Measurements from ENCODE around the gene EBF3. TPM values are rescaled to one million over a fixed set of nuclear protein-coding genes. Genes with fewer than 3 reads are reported as not detected.

EBF3 gene
- total RNA-seq, 1 donor = 31.8 TPM

GRCh38 chr10:129961157-129961701 is 2.8 kb downstream of the EBF3 start:
- H3K27me3 ChIP-seq (ENCODE audit: insufficient read depth, low read length) = peaks cover 11% of the 10 kb centered on the region
- peak overlapping the region; percentile 72 for H3K4me2 ChIP-seq (ENCODE audit: insufficient read depth, low read length)
- peak overlapping the region; percentile 83 for H3K4me3 ChIP-seq (ENCODE audit: insufficient read depth, low read length)
- H3K9me3 ChIP-seq (ENCODE audit: low read depth, low read length) = no peaks in the 10 kb centered on the region
- no peak for TF ChIP-seq CTCF (IDR thresholded peaks at IDR 0.05; ENCODE audit: extremely low read depth, low read depth, low read length)
- peaks cover 77% of the 10 kb centered on the region for H3K79me2 ChIP-seq (ENCODE audit: insufficient read depth, low read length)
- H3K36me3 ChIP-seq (ENCODE audit: insufficient read depth, low read length) = peaks cover 16% of the 10 kb centered on the region
- H2AFZ ChIP-seq (ENCODE audit: low read length) = no peak overlapping the region
- H3K4me1 ChIP-seq (ENCODE audit: insufficient read depth, low read length) = peaks cover 26% of the 10 kb centered on the region
- peak overlapping the region; percentile 77 for H3K27ac ChIP-seq (ENCODE audit: low read depth, low read length)
- H4K20me1 ChIP-seq (ENCODE audit: insufficient read depth, low read length) = peaks cover 5% of the 10 kb centered on the region
- peak; percentile 86 for DNase-seq (ENCODE audit: insufficient read length, low spot score, missing footprints)

- peaks cover 83% of the 10 kb centered on the region for H3K79me2 ChIP-seq (ENCODE audit: insufficient read depth, low read length)
- peak overlapping the region; percentile 83 for H3K4me3 ChIP-seq (ENCODE audit: insufficient read depth, low read length)
- H3K36me3 ChIP-seq (ENCODE audit: insufficient read depth, low read length) = peaks cover 16% of the 10 kb centered on the region
- peak; percentile 91 for DNase-seq (ENCODE audit: insufficient read length, low spot score, missing footprints)
- peak overlapping the region; percentile 77 for H3K27ac ChIP-seq (ENCODE audit: low read depth, low read length)
- peaks cover 5% of the 10 kb centered on the region for H4K20me1 ChIP-seq (ENCODE audit: insufficient read depth, low read length)
- no peak for TF ChIP-seq CTCF (IDR thresholded peaks at IDR 0.05; ENCODE audit: extremely low read depth, low read depth, low read length)
- peaks cover 33% of the 10 kb centered on the region for H3K4me1 ChIP-seq (ENCODE audit: insufficient read depth, low read length)
- H3K4me2 ChIP-seq (ENCODE audit: insufficient read depth, low read length) = peak overlapping the region; percentile 72
- no peaks in the 10 kb centered on the region for H3K9me3 ChIP-seq (ENCODE audit: low read depth, low read length)
- H2AFZ ChIP-seq (ENCODE audit: low read length) = no peak overlapping the region
- peaks cover 5% of the 10 kb centered on the region for H3K27me3 ChIP-seq (ENCODE audit: insufficient read depth, low read length)
Observed at GRCh38 chr10:129960481-129961156, 3.5 kb downstream of the EBF3 start.

- H3K4me2 ChIP-seq (ENCODE audit: insufficient read depth, low read length) = peak overlapping the region; percentile 72
- DNase-seq (ENCODE audit: insufficient read length, low spot score, missing footprints) = peak; percentile 85
- peaks cover 91% of the 10 kb centered on the region for H3K79me2 ChIP-seq (ENCODE audit: insufficient read depth, low read length)
- H3K27ac ChIP-seq (ENCODE audit: low read depth, low read length) = peak overlapping the region; percentile 77
- H3K9me3 ChIP-seq (ENCODE audit: low read depth, low read length) = no peaks in the 10 kb centered on the region
- no peak overlapping the region for H2AFZ ChIP-seq (ENCODE audit: low read length)
- no peak for TF ChIP-seq CTCF (IDR thresholded peaks at IDR 0.05; ENCODE audit: extremely low read depth, low read depth, low read length)
- peak overlapping the region; percentile 83 for H3K4me3 ChIP-seq (ENCODE audit: insufficient read depth, low read length)
- H3K36me3 ChIP-seq (ENCODE audit: insufficient read depth, low read length) = peaks cover 16% of the 10 kb centered on the region
- peaks cover 41% of the 10 kb centered on the region for H3K4me1 ChIP-seq (ENCODE audit: insufficient read depth, low read length)
- no peaks in the 10 kb centered on the region for H3K27me3 ChIP-seq (ENCODE audit: insufficient read depth, low read length)
- H4K20me1 ChIP-seq (ENCODE audit: insufficient read depth, low read length) = peaks cover 5% of the 10 kb centered on the region
Observed at GRCh38 chr10:129959544-129960480, 4.3 kb downstream of the EBF3 start.

Measured in osteoblast (primary cell).